Stimulated activated CD8-positive, alpha-beta memory T cell treated with anti-CD3 and anti-CD28 coated beads, Interleukin-15, amount 100 ng/mL, for 4 hours (primary cell): ENCODE measurements around the gene ABCB11.
"Not testable (repeated sequence)": the region's sequence is repeated elsewhere in the genome, so short reads cannot be mapped to it uniquely, and the experiment has no call there.

Source experiments
- DNase-seq, 2 donors: peaks; one replicate each; pipeline ENCODE4 v3.0.0-alpha.2; 2020; ENCODE audit warnings: low read depth in 2 of 2

The ABCB11 gene

GRCh38 chr2:168890006-168890782, 140.9 kb downstream of the ABCB11 start, which contains the start of gene SPC25:
Gene SPC25 (minus strand): TSS chr2:168890430. CDS start chr2:168889519, 911 bp downstream.
- peak; percentile 48 to 65 for DNase-seq

- DNase-seq: no peak
Measured at GRCh38 chr2:168889635-168890005, 141.5 kb downstream of the ABCB11 start.

GRCh38 chr2:168884975-168885374, 146.1 kb downstream of the ABCB11 start:
- DNase-seq: no peak

GRCh38 chr2:168882163-168882562, 149.0 kb downstream of the ABCB11 start:
- DNase-seq: not testable (repeated sequence)

- no peak for DNase-seq
Measured at GRCh38 chr2:168874368-168875054, 156.6 kb downstream of the ABCB11 start.

GRCh38 chr2:168870824-168871223, 160.3 kb downstream of the ABCB11 start:
- not testable (repeated sequence) for DNase-seq
